DOHH2 (cell line): ENCODE measurements around the gene GATAD1.

Source experiments
- H3F3A ChIP-seq: fragments of 200-600 bp; sonication (generic), shearing (Covaris generic); 2 replicates; pipeline ENCODE4 v1.6.0; 2016; ENCODE audit warnings: antibody characterized with exemption, mild to moderate bottlenecking; ENCODE audit not compliant: control insufficient read depth, insufficient read depth
- H3K27ac ChIP-seq: fragments of 200-600 bp; sonication (generic); 2 replicates; pipeline ENCODE4 v1.5.1; 2014; ENCODE audit warnings: low read depth, mild to moderate bottlenecking, low read length, moderate library complexity
- H3K27me3 ChIP-seq: fragments of 200-600 bp; sonication (generic); 2 replicates; pipeline ENCODE4 v1.6.1; 2014; ENCODE audit warnings: mild to moderate bottlenecking, low read length, mixed read lengths; ENCODE audit not compliant: control insufficient read depth
- H3K36me3 ChIP-seq: fragments of 200-600 bp; sonication (generic); 2 replicates; pipeline ENCODE4 v1.6.1; 2014; ENCODE audit warnings: mild to moderate bottlenecking, low read length, moderate library complexity, mixed read lengths; ENCODE audit not compliant: control insufficient read depth
- H3K4me1 ChIP-seq: fragments of 200-600 bp; sonication (generic); 2 replicates; pipeline ENCODE4 v1.6.1; 2014; ENCODE audit warnings: mild to moderate bottlenecking, low read length, mixed read lengths; ENCODE audit not compliant: control insufficient read depth
- H3K4me2 ChIP-seq: fragments of 200-600 bp; sonication (generic); 2 replicates; pipeline ENCODE4 v1.6.0; 2014; ENCODE audit warnings: mild to moderate bottlenecking, low read length, moderate library complexity
- H3K4me3 ChIP-seq: fragments of 200-600 bp; sonication (generic); 2 replicates; pipeline ENCODE4 v1.5.1; 2014; ENCODE audit warnings: mild to moderate bottlenecking, low read length, mixed read lengths
- H3K79me2 ChIP-seq: fragments of 200-600 bp; sonication (generic); 2 replicates; pipeline ENCODE4 v1.6.1; 2014; ENCODE audit warnings: mild to moderate bottlenecking, low read length, mixed read lengths; ENCODE audit not compliant: control insufficient read depth
- H3K9me2 ChIP-seq: fragments of 200-600 bp; sonication (generic); replicated peaks from 2 replicates; pipeline ENCODE4 v1.6.1; 2014; ENCODE audit warnings: mild to moderate bottlenecking, low read length, mixed read lengths; ENCODE audit not compliant: control insufficient read depth
- H3K9me3 ChIP-seq: fragments of 200-600 bp; sonication (generic); 2 replicates; pipeline ENCODE4 v1.6.1; 2014; ENCODE audit warnings: antibody characterized with exemption, low read length, mixed read lengths; ENCODE audit not compliant: control insufficient read depth, insufficient read depth
- H4K20me1 ChIP-seq: fragments of 200-600 bp; sonication (generic); 2 replicates; pipeline ENCODE4 v1.6.0; 2014; ENCODE audit warnings: low read depth, mild to moderate bottlenecking, antibody characterized with exemption, low read length, moderate library complexity; ENCODE audit not compliant: control insufficient read depth, insufficient read depth
- EZH2phosphoT487 ChIP-seq: fragments of 200-600 bp; sonication (generic); IDR thresholded peaks from 2 replicates; pipeline ENCODE4 v1.6.1; 2017; ENCODE audit warnings: borderline replicate concordance, mild to moderate bottlenecking, antibody characterized with exemption, low read length, moderate library complexity, mixed read lengths
- TF ChIP-seq, protein P1 (sequence below): fragments of 200-600 bp; sonication (generic); IDR thresholded peaks from one replicate; pipeline ENCODE4 v1.5.1; 2014; ENCODE audit warnings: antibody characterized with exemption, mild to moderate bottlenecking, low read depth, low read length; ENCODE audit not compliant: poor library complexity, severe bottlenecking

GATAD1 gene

DNA sequence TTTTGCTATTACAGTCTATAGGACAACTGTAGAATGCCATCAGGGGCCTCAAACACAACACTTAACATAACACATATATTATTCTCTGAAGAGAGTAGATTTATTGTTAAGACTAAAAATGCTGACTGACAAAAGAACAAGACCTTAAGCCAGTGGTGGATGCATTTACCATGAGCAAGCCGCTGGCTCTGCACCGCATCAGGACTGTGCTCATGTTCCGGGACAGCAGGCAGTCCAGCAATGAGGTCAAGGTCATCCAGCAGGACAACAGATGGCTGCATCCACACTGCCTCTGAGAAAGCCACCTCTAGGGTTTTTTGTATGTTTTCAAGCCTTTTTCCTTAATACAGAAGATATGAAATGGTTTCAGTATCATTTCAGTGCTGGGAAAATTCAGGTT, 57.3 kb downstream of the GATAD1 start:
- no peaks in the 10 kb centered on the region for H3K79me2 ChIP-seq
- H4K20me1 ChIP-seq: no peaks in the 10 kb centered on the region
- peaks cover 30% of the 10 kb centered on the region for H3K36me3 ChIP-seq
- no peak overlapping the region for H3K4me3 ChIP-seq
- no peaks in the 10 kb centered on the region for H3F3A ChIP-seq
- H3K4me1 ChIP-seq: no peaks in the 10 kb centered on the region
- H3K4me2 ChIP-seq: no peak overlapping the region
- H3K27me3 ChIP-seq: no peaks in the 10 kb centered on the region
- TF ChIP-seq, protein P1, sequence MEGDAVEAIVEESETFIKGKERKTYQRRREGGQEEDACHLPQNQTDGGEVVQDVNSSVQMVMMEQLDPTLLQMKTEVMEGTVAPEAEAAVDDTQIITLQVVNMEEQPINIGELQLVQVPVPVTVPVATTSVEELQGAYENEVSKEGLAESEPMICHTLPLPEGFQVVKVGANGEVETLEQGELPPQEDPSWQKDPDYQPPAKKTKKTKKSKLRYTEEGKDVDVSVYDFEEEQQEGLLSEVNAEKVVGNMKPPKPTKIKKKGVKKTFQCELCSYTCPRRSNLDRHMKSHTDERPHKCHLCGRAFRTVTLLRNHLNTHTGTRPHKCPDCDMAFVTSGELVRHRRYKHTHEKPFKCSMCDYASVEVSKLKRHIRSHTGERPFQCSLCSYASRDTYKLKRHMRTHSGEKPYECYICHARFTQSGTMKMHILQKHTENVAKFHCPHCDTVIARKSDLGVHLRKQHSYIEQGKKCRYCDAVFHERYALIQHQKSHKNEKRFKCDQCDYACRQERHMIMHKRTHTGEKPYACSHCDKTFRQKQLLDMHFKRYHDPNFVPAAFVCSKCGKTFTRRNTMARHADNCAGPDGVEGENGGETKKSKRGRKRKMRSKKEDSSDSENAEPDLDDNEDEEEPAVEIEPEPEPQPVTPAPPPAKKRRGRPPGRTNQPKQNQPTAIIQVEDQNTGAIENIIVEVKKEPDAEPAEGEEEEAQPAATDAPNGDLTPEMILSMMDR: no peak
- TF ChIP-seq EZH2phosphoT487: no peak
- no peaks in the 10 kb centered on the region for H3K9me3 ChIP-seq
- H3K27ac ChIP-seq: no peak overlapping the region
- no peaks in the 10 kb centered on the region for H3K9me2 ChIP-seq

DNA sequence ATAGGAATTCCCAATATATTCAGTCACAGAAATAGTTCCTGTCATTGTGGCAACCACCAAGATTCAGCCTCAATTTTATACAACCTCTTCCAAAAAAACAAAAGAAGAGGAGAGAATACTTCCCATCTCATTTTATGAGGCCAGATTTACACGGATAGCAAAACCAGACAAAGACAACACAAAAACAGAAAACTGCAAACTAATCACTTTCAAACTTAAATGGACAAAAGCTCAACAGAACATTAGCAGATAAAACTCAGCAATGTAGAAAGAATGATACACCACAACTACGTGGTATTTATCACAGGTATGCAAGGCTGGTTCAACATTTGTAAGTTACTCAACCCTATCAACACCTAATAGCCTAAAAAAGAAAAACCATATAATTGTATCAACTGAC, 59.1 kb downstream of the GATAD1 start:
- Histone ChIP-seq H4K20me1 (no peaks in the 10 kb centered on the region), H3K36me3 (peaks cover 21% of the 10 kb centered on the region), H3K79me2 (no peaks in the 10 kb centered on the region), H3K4me1 (no peaks in the 10 kb centered on the region), H3K4me2 (no peak overlapping the region), H3K4me3 (no peak overlapping the region), H3K9me2 (no peaks in the 10 kb centered on the region), H3F3A (no peaks in the 10 kb centered on the region), H3K27me3 (no peaks in the 10 kb centered on the region), H3K27ac (no peak overlapping the region), H3K9me3 (no peaks in the 10 kb centered on the region)
- no peak for TF ChIP-seq EZH2phosphoT487
- TF ChIP-seq, protein P1: no peak

DNA sequence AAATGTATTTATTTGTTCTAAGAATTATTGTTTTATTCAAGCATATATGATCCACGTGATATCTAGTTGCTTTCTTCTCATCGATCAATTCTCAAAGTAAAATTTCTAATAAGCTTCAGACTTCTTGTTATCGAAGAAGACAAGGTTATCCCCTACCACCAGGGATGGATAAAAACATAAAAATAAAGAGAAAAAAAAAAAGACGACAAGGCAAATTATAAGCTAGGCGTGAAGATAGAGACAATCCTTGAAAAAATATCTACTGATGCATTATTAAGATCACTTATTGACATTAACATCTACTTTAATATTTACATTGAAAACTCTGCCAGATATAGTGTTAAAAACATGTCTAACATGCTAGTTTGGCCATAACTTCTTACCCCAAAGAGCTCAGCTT, 61.7 kb downstream of the GATAD1 start:
- Histone ChIP-seq H3K4me2 (no peak overlapping the region), H4K20me1 (no peaks in the 10 kb centered on the region), H3K4me3 (no peak overlapping the region), H3K36me3 (peaks cover 19% of the 10 kb centered on the region), H3K79me2 (no peaks in the 10 kb centered on the region), H3K4me1 (no peaks in the 10 kb centered on the region), H3F3A (no peaks in the 10 kb centered on the region), H3K27me3 (no peaks in the 10 kb centered on the region), H3K9me3 (no peaks in the 10 kb centered on the region), H3K9me2 (no peaks in the 10 kb centered on the region), H3K27ac (no peak overlapping the region)
- TF ChIP-seq EZH2phosphoT487: no peak
- TF ChIP-seq, protein P1: no peak
